LoVo (cell line): ENCODE measurements around the gene KRT78.
A peak's percentile ranks its signal among the peaks of the same experiment; 100 is the strongest.

Experiments
- DNase-seq: peaks from one replicate; pipeline ENCODE4 v3.0.0-alpha.2; 2016; ENCODE audit warnings: low spot score

The KRT78 gene

DNA sequence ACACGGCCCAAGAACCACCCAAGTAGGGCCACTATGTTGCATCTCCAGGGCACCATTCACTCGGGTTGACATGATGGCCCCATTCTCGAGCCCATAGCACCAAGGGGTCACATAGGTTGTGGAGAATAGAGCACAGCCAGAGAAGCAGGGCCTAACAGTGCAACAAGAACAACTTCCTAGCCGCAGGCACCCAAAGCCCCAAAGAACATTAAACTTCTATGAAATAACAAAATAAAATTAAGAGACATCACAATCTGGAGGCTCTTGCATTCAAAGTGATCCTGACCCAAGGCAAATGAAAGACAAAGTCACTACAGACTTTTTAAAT, 36.8 kb downstream of the KRT78 start:
- no peak for DNase-seq

DNA sequence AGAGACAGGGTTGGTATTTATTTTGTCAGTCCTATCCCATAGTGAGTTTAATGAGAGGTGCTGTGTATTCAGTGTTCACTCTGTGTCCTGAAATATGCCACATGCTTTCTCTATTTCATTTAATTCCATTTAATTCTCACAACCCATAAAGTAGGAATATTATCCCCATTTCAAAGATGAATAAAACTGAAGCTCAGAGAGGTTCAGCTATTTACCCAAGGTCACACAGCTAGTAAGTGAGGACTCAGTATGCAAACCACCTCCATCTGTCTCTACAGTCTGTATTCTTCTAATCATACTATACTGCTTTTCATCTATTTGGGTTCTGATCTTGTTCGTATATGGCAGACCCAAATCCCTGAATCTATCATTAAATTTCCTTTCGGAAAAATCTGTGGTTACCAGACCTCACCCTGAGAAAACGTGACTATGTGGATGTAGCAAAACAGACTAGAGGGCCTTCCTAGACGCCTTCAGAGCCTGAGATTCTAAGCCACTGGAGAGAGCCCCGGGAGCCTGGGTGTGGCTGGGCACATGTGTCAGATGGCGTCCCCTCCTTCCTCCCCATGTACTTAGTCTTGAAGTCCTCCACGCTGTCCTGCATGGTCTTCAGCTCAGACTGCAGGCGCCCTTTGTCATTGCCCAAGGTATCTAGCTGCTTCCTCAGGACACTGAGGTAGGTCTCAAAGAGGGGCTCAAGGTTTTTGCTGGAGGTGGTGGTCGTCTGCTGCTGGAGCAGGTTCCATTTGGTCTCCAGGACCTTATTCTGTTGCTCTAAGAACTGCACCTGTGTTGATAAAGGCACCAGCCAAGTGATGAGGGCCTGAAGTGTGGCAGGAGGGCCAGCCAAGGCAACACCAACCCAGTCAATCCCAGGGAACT, 37.4 kb downstream of the KRT78 start:
- DNase-seq, result no peak

DNA sequence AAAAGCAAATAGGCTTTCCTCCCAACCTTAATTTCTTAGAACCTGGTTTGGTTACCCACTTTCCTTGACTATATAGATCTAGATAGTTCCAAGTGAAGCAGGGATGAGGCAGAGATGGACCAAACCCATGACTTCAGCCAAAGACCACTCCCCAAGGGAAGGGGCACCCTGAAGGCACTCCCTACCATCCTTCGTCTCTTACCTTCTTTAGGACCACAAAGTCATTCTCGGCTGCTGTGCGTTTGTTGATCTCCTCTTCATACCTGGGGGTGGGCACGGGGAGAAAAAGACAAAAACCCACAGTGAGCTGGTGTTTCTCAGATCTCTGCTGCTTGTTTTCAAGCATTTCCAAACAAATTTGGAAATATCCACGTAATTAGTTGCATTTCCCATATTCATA, 38.2 kb downstream of the KRT78 start:
- no peak for DNase-seq

DNA sequence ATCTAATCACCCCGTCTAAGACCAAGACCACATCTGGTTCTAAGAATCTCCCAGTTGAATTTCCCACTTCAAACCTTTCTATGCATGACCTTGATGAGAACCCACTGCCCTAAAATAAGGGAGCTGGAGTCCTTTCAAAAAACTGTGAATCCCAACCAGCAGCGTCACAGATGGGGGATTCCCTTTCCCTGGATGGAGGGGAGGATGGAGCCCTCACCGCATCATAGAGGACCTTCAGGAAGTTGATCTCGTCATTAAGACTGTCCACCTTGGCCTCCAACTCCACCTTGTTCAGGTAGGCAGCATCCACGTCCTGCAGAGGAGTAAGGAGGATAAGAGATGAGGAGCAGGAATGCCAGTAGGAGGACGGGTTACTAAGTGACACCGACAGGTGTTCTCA, 39.6 kb downstream of the KRT78 start:
- DNase-seq, result no peak

DNA sequence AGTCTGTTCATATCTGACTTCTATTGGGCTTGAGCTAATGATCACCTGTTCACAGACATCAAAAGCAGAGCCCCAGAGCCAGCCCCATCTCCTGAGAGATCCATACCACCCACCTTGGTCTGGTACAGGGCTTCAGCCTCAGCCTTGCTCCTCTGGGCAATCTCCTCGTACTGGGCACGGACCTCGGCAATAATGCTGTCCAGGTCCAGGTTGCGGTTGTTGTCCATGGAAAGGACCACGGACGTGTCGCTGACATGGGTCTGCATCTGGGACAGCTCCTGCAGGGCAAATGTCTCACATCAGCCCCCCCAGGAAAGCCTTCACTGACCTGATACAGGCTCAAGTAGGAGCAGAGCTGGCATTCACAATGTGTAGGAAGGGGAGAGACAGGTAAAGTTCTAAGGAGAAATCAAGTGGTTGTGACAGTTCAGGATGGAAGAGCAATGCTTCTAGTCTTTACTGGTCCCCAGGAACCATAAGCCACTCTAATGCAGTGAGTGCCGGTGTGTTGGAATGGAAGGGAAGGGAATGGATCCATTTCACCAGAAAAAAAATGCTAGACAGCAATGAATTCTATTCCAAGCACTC, 40.1 kb downstream of the KRT78 start:
- DNase-seq, result no peak

DNA sequence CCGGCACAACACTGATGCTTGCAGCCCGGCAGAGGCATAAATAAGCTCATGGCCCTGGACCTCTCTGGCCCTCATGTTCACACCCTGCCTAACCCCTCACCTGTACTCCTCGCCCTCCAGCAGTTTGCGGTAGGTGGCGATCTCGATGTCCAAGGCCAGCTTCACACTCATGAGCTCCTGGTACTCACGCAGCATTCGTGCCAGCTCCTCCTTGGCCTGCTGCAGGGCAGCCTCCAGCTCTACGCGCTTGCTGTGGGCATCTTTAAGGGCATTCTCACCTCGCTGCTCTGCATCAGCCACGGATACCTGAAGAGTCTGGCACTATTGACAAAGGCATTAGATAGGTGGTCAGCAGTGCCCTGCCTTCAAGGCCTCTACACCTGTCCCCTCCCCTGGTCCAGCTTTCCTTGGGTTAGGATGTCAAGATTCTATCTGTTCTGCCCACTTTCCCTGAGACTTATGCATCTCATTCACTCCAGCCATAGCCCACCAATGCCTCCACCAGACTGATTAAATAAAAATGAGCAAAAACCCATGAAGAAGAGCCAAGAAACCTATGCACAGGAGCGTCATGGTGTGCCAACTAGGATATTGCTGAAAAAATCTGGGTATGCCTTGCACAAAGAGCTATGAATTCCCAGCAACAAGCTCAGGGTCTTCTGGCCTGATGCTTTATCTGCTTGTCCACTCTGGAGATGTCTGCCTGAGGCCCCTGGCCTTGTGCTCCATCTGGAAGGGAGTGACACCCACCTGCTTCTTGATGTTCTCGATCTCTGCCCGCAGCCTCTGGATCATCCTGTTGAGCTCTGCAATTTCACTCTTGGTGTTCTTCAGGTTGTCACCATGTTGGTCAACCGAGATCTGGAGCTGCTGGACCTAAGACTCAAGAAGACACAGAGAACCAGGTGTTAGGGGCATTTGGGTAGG, 41.0 kb downstream of the KRT78 start:
- no peak for DNase-seq

DNA sequence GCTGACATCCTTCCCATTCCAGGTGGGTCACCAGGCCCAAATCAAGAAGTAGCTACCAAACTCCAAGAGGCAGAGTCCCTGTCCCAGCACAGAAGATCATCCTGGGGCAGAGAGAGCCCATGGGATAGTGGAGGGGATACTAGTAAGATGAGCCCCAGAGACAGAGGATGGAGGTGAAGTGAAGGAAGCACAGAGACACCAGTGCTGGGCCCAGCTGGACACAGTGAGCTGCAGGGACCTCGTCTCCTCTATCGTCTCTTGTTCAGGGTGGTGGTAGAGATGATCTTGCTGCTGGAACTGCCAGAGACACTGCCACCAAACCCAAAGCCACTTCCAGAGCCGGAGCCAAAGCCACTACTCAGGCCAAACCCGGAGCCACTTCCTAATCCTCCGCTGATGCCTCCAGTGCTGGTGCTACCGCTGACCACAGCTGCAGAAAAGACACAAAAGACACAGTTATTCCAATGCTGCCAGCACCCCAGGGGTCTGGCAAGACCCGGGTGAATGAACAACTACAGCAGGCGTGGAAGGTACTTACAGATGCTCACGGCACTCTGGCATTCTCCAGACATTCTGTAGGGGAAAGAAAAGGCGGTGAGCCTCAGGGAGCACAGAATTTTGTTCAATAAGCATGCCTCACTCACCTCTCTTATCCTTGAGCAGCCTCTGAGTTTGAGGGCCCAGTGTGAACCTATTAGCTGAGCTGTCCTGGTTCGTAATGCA, 41.8 kb downstream of the KRT78 start:
- DNase-seq, result no peak

DNA sequence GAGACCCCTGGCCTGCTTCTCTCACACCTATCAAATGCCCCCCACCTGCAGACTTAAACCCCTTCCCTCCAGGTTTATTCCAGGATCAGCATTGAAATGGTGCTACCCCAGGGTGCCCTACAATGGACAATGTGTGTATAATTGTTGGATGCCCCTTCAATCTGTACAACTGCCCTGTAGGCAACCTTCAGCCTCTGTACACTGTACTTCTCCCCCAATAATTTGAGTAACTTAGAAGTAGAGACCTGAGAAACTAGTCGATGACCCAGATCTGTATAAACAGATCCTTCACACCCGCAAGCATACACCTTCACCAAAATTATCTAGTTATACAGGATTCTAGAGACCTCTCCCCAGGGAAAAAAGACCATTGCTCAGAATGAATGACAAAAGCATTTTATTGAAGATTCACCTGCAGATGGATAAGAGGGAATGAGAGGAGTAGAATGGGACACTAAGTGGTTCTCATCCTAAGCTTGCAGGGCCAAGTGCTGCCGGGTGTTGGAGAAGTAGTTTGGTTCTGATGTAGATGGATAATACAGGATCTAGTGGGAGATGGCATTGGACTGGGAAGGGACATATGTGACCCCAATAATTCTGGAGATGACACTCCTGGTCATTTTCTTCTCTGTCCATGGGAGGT, 42.5 kb downstream of the KRT78 start:
- DNase-seq, result no peak

DNA sequence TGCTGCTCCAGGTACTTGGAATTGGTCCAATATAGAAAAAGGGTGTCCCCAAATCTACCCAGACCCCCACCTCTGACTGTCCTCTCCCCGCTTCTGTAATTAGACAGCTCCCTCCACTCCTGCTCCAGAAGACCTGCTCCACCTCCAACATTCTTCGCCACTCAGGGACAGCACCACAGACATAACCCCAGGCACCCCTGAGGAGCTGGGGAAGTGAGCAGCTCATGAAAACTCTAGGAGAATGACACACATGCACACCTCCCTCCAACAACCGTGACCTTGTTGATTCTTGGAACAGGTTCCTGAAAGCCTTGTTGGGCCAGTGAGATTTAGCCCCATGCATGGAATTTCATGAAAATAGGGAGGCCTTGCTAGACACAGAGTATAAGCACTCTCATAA, 43.1 kb downstream of the KRT78 start:
- no peak for DNase-seq

DNA sequence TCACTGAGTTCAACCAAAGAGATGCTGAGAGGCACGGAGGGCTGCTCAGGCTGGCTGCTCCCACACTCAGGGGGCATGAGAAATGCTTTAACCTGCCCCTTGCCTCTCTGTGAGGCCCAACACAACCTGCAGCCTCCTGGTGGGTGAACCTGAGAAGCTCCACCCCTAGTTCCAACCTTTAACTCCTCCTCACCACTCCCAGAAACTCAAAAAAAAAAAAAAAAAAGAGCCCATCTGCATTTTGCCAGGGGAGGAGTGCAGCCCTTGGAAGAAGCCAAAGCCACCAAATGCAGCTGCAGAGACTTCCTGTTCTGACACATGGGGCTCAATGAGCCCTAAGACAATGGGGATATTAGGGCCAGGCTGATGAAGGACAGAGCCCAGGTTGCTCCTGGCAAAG, 43.8 kb downstream of the KRT78 start:
- DNase-seq, result no peak

DNA sequence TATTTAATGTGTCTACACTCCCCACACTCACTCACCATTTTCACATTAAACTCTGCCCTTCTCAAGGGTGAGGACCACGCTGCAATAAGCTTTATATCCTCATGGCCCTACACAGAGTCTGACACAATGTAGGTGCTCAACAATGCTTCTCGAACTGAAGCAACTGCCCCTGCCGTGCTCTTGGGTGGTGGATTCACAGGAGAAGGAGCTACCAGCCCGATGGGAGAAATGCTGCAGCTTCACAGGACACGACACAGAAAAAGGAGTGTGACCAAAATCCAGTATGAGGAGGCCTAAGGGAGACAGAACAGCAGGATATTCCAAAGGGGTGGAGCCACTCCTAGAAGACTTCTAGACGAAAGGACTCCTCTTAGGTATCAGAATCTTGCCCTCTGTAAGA, 46.4 kb downstream of the KRT78 start:
- DNase-seq, result no peak

DNA sequence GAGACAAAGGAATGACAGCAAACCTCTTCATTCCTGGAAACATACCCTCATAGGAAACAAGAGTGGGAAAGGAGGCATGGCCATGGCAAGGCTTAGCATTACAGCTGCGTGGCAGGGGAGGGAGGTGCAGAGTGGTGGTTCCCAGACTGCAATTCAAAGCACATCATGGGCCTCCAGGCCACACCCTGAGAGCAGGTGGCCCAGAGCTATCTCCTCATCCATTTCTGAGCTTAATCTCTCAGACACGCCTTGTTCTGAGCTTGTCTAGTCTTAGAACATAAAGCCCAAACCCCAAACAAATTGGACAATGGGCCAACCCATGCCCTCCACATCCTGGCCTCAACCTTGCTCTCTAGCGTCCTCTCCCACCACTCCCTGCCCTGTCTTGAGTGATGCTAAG, 47.0 kb downstream of the KRT78 start:
- no peak for DNase-seq

DNA sequence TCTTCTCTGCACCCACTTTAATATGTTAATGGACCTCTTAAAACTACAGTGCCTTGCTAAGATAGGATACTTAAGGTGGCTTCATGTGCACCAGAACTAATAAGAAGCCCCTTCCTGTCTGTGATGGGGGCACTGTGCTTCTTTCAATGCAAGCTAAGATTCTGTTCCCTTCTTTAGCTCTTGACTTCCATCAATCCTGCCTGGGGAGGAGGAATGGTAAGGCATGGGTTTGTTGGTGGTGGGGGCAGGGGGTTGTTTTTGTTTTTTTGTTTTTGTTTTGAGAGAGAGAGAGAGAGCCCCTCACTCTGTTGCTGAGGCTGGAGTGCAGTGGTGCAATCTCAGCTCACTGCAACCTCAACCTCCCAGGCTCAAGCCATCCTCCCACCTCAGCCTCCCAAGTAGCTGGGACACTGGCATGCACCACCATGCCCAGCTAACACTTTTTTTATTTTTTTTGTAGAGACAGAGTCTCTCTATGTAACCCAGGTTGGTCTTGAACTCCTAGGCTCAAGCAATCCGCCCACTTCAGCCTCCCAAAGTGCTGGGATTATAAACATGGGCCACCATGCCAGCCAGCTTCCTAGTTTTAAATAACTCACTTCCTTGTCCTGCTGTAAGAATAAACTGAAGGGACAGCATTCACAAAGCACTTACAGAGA, 48.4 kb downstream of the KRT78 start:
- DNase-seq, result no peak

DNA sequence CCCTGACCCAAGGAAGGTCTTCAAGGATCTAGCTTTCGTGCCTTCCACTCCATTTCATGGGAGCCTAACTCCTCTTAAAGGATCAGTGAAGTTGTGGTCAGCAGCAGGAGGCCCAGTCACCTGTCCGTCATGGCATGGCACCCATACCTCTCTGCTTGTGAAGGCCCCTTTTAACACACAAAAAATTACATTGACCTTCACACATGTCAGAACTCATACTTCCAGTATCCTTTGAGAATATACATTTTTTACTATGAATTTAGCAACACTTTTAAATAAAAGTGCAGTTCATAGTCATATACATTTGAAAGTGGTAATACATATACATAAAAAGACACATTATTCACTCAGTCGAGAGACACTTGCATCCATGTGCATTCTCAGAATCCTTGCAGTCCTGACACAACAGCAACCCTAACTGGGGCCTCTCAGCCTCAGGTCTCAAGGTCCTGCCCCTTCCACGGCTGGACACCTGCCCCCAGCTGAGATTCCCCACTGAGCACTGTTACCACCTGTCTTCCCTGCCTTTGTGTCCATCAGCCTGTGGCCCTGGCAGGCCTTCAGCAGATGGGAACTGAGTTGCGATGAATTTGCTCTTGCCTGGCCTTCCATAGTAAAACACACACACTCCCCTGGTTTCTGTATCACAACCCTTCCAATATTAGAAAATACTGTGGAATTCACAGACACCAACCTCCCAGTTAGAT, 49.1 kb downstream of the KRT78 start:
- no peak for DNase-seq

DNA sequence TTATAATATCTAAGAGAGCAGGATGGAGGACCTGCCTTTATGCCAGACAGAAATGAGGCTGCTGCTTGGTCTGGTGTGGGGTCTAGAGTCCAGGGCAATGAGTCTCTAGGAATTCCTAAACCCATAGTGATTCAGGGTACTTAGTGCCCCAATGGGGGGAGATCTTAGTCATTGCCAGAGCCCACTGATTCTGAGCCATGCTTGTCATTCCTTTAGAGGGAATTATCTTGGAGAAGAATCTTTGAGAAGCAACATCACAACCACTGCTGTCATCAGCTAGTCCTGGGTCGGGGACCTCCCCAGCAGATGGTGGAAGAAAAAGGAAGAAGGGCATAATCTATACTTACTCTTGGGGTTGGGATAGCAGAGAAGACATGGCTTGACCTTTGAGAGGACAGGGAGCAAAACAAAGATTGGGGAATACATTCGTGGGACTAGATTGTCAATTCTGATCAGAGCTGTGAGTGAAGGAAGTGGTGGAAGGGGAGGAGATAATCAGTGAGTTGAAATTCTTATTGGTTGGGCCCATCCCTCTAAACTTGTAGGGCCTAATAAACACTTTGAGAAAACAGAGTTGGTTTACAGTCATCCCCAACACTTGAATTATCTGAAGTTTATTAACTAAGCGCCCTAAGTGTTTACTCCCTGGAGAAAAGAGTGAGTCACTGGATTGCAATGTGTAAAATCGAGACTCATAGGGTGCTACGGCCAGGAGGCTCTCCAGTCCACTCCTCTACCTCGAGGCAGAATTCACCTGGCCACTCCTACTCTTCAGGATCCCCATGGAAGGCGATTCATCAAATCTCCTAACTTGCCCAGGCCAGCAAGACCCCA, 49.9 kb downstream of the KRT78 start:
- peak; percentile 89 for DNase-seq

DNA sequence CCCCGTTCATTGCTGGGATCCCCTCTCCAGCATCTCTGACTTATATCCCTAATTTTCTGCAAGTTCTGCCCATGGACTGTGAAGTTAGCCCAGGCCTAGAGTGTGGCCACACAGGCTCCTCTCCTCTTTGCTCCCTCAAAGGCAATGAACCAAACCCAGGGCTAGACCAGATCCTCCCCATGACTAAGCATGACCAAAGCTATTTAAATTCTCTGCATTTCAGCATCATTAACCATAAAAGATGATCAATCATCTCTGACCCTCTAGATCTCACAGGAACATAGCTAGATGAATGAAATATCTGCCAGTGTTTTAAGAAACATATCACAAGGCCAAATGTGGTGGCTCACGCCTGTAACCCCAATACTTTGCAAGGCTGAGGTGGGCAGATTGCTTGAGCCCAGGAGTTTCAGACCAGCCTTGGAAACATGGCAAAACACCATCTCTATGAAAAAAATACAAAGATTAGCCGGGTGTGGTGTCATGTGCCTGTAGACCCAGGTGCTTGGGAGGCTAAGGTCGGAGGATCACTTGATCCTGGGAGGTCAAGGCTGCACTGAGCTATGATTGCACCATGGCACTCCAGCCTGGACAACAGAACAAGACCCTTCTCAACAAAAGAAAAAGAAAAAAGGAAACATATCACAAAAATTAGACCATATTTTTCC, 50.7 kb downstream of the KRT78 start:
- peak; percentile 34 for DNase-seq

DNA sequence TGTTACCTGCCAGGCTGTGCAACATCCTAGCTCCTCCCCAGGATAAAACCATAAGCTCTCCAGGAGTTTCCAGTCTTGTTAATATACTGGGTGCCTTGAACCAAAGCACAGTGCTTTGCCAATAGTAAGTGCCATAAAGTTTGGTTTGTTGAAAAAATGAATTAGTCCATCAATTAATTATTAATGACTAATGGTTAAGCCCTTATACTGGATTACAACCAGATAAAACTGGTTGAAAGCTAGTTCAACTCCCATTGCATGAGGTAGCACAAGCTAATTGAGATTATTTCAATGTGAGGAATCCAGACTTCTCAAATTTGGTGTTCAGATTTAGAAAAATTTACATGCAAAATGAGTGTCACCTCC, 51.3 kb downstream of the KRT78 start:
- DNase-seq, result no peak

DNA sequence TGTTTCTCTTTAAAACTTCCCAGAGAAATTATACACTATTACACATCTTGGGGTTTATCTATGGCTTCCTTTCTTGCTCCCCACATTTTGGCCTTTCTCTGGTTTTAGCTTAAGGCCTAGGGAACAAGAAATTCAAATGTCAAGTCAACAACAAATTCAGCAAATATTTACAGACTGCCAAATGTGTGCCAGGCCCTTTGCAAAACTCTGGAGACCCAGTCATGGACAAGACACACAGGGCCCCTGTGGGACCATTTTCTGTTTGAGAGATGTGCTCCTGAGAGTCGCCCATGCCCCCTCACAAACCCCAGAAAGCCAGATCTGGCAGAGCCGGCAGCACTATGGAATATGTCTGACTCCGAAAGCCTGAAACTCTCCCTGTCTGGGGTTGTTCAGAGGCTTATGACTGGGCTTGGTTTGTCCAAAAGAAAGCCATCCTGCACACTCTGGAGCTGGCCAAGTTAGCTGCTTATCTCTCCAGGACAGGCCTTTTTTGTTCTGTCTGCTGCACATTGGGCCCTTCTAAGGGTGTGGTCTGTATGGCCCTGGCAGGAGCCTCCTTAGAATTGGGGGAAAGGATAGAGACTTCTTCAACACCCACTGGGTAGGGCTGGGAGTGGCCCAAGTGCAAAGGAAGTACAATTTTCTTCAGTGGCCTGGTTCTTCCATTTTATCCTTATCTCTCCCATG, 51.8 kb downstream of the KRT78 start:
- DNase-seq, result peak; percentile 45

DNA sequence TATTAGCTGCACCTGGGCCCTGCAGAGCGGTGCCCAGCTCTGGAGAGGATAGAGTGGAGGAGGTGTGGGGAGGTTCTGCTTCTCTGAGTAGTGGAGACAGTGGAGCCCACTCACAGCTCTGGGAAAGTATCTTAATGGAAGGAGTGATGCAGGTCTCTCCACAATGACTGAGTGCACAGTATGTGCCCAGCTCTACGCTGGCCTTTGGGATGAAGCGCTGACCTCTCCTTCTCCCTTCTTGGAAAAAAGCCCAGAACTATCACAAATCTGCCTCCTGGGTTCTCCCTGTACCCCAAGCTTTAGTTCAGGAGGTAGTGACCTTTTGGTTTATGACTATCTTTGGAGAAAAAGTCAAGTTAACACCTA, 52.4 kb downstream of the KRT78 start:
- DNase-seq, result no peak
